GM23248 (cell line): Measurements from ENCODE around the gene ADAM33. TPM values are rescaled to one million over a fixed set of nuclear protein-coding genes. Genes with fewer than 3 reads are reported as not detected.
A peak's percentile ranks its signal among the peaks of the same experiment; 100 is the strongest.

Source experiments
- DNase-seq: peaks from one replicate; pipeline ENCODE4 v3.0.0-alpha.2; 2015
- H2AFZ ChIP-seq: fragments of 200-600 bp; sonication (generic); 2 replicates; pipeline ENCODE4 v1.6.1; 2016; ENCODE audit warnings: antibody characterized with exemption
- H3F3A ChIP-seq: fragments of 200-600 bp; sonication (generic); 2 replicates; pipeline ENCODE4 v1.6.1; 2016; ENCODE audit warnings: mild to moderate bottlenecking, antibody characterized with exemption, mixed run types; ENCODE audit not compliant: insufficient read depth
- H3K27ac ChIP-seq: fragments of 200-600 bp; sonication (generic); 2 replicates; pipeline ENCODE4 v1.5.1; 2016; ENCODE audit warnings: mild to moderate bottlenecking
- H3K27me3 ChIP-seq: fragments of 200-600 bp; sonication (generic); replicated peaks from 2 replicates; pipeline ENCODE4 v1.6.1; 2016; ENCODE audit warnings: mild to moderate bottlenecking; ENCODE audit not compliant: insufficient read depth
- H3K36me3 ChIP-seq: fragments of 200-600 bp; sonication (generic); 2 replicates; pipeline ENCODE4 v1.6.1; 2016; ENCODE audit warnings: low read depth, mild to moderate bottlenecking
- H3K4me1 ChIP-seq: fragments of 200-600 bp; sonication (generic); 2 replicates; pipeline ENCODE4 v1.6.1; 2016; ENCODE audit warnings: mild to moderate bottlenecking; ENCODE audit not compliant: insufficient read depth
- H3K4me2 ChIP-seq: fragments of 200-600 bp; sonication (generic); one replicate; pipeline ENCODE4 v1.6.1; 2016; ENCODE audit warnings: mild to moderate bottlenecking; ENCODE audit not compliant: unreplicated experiment
- H3K4me3 ChIP-seq: fragments of 200-600 bp; sonication (generic); 2 replicates; pipeline ENCODE4 v1.5.1; 2016; ENCODE audit warnings: mild to moderate bottlenecking
- H3K79me2 ChIP-seq: fragments of 200-600 bp; sonication (generic); 2 replicates; pipeline ENCODE4 v1.6.1; 2016; ENCODE audit warnings: mild to moderate bottlenecking; ENCODE audit not compliant: insufficient read depth
- H3K9ac ChIP-seq: fragments of 200-600 bp; sonication (generic); 2 replicates; pipeline ENCODE4 v1.6.1; 2016; ENCODE audit warnings: mild to moderate bottlenecking
- H3K9me2 ChIP-seq: fragments of 200-600 bp; sonication (generic); 2 replicates; pipeline ENCODE4 v1.6.1; 2016; ENCODE audit warnings: mixed run types, mild to moderate bottlenecking, moderate library complexity; ENCODE audit not compliant: insufficient read depth
- H3K9me3 ChIP-seq: fragments of 200-600 bp; sonication (generic); one replicate; pipeline ENCODE4 v1.6.1; 2017; ENCODE audit warnings: low read depth
- H4K20me1 ChIP-seq: fragments of 200-600 bp; sonication (generic); 2 replicates; pipeline ENCODE4 v1.6.0; 2016; ENCODE audit not compliant: insufficient read depth
- EZH2 ChIP-seq: fragments of 200-600 bp; sonication (generic); IDR thresholded peaks from 2 replicates; pipeline ENCODE4 v1.6.1; 2018; ENCODE audit warnings: antibody characterized with exemption, mild to moderate bottlenecking; ENCODE audit not compliant: insufficient read depth, poor library complexity, severe bottlenecking
- EZH2phosphoT487 ChIP-seq: fragments of 200-600 bp; sonication (generic); IDR thresholded peaks from 2 replicates; pipeline ENCODE4 v1.6.1; 2018; ENCODE audit warnings: antibody characterized with exemption, moderate library complexity, mild to moderate bottlenecking, low read depth; ENCODE audit not compliant: insufficient read depth
- WGBS, 2 experiments: methylation state at CpG; one replicate each; pipeline ENCODE4 v1.1.6; 2015 to 2017; ENCODE audit warnings: low lambda C conversion rate in 2 of 2, low coverage in 1 of 2; ENCODE audit errors: missing lambda C conversion rate in 2 of 2; 5-methylcytosine and 5-hydroxymethylcytosine counted together
- in situ Hi-C: fragments of 300-500 bp; cut with MboI; formaldehyde crosslinking; loops from 2 replicates; pipeline ENCODE4 v1.15.0; 2020
- polyA plus RNA-seq: library from polyadenylated mRNA; unstranded; fragments of >200 nt; fragmentation: Nextera tagmentation; extraction: Ambion mirVana; gene quantifications from 2 replicates; pipeline ENCODE4 v1.2.1, GENCODE V29; 2016
- total RNA-seq: library from RNA; depleted of rRNA; stranded (reverse); fragments of >200 nt; shearing (Covaris generic); gene quantifications from 2 replicates; pipeline ENCODE4 v1.2.3, GENCODE V29; 2014

The ADAM33 gene
- total and polyA plus RNA-seq, 2 experiments from 2014 or later: 22.6 to 53.1 TPM

DNA sequence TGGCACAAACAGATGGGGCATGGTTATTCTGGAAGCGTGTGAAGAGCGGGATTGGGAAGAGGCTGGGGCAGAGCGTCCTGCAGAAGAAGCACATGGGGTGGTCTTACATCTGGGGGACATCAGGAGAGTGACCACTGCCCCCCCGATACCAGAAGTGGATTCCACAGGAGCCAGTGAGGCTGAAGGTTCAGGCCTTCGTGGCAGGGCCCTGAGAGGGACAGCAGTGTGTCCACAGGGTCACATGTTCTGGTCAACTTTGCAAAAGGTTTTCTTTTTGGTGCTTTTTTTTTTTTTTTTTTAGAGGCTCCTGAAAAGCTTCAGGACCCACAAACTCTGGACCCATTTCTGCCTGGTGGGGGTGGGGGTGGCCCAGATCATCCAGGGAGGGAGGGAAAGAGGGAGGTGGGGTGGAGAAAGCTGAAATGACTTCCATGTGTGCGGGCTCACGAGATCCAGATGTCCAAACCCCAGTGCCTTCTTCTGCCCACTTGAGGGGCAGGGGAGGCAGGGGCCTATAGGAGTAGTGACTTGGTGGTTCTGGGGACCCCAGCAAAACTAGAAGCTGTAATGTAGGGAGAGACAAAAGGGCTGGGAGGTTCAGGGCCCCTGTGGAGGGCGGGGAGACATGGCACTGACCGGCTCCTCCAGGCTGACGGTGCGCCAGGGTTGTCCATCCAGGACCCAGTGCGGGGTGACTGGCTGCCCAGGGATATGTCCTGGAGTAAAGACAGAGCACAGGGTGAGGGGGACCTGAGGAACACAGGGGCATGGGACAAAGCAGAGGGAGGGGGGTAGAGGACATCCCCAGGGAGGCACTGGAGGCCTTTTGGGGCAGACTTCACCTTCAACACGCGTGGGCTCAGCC is 2.7 kb downstream of the ADAM33 start:
- Histone ChIP-seq H4K20me1 (no peaks in the 10 kb centered on the region), H3K4me1 (peaks cover 40% of the 10 kb centered on the region), H3F3A (peaks cover 8% of the 10 kb centered on the region; the same call in 1 of the 2 replicates), H2AFZ (peak overlapping the region; percentile 56), H3K4me3 (peak overlapping the region; percentile 73), H3K9me3 (no peaks in the 10 kb centered on the region), H3K79me2 (no peaks in the 10 kb centered on the region), H3K9me2 (no peaks in the 10 kb centered on the region), H3K36me3 (no peaks in the 10 kb centered on the region), H3K27ac (peak overlapping the region; percentile 73), H3K4me2 (peak overlapping the region; percentile 84), H3K9ac (peak overlapping the region; percentile 71), H3K27me3 (no peaks in the 10 kb centered on the region)
- in situ Hi-C loops: no loop called here
- TF ChIP-seq EZH2 (no peak), EZH2phosphoT487 (no peak)
- peak; percentile 55 for DNase-seq
- WGBS, 2 experiments: 22 to 26% methylated on average over 12 to 14 of the region's 14 CpGs

- no peaks in the 10 kb centered on the region for H3K79me2 ChIP-seq
- no peak overlapping the region for H3K4me2 ChIP-seq
- DNase-seq: no peak
- no peaks in the 10 kb centered on the region for H3K27me3 ChIP-seq
- no peak overlapping the region for H2AFZ ChIP-seq
- no peaks in the 10 kb centered on the region for H3K9me3 ChIP-seq
- no peaks in the 10 kb centered on the region for H4K20me1 ChIP-seq
- no peaks in the 10 kb centered on the region for H3K9me2 ChIP-seq
- 42 to 50% methylated on average over 2 of the region's 2 CpGs for WGBS, 2 experiments
- no peak overlapping the region for H3K27ac ChIP-seq
- H3F3A ChIP-seq: peaks cover 8% of the 10 kb centered on the region; the same call in 1 of the 2 replicates
- H3K4me1 ChIP-seq: peaks cover 40% of the 10 kb centered on the region
- no peak for TF ChIP-seq EZH2phosphoT487
- TF ChIP-seq EZH2: no peak
- in situ Hi-C loops: no loop called here
- H3K36me3 ChIP-seq: no peaks in the 10 kb centered on the region
- no peak overlapping the region for H3K4me3 ChIP-seq
- H3K9ac ChIP-seq: no peak overlapping the region
Measured at GRCh38 chr20:3678198-3678597, 3.6 kb downstream of the ADAM33 start.

- Histone ChIP-seq H3K27me3 (no peaks in the 10 kb centered on the region), H3K36me3 (no peaks in the 10 kb centered on the region), H3K9me2 (no peaks in the 10 kb centered on the region), H3K4me2 (no peak overlapping the region), H3K4me3 (no peak overlapping the region), H2AFZ (no peak overlapping the region), H3F3A (peaks cover 8% of the 10 kb centered on the region; the same call in 1 of the 2 replicates), H3K27ac (no peak overlapping the region), H3K79me2 (no peaks in the 10 kb centered on the region), H4K20me1 (no peaks in the 10 kb centered on the region), H3K9me3 (no peaks in the 10 kb centered on the region), H3K9ac (no peak overlapping the region), H3K4me1 (peaks cover 40% of the 10 kb centered on the region)
- in situ Hi-C loops: no loop called here
- DNase-seq: peak; percentile 45
- TF ChIP-seq EZH2phosphoT487 (no peak), EZH2 (no peak)
- 23 to 35% methylated on average over 8 of the region's 8 CpGs for WGBS, 2 experiments
Measured at GRCh38 chr20:3677733-3678132, 4.1 kb downstream of the ADAM33 start.

- Histone ChIP-seq H3K9ac (no peak overlapping the region), H4K20me1 (no peaks in the 10 kb centered on the region), H3K9me3 (no peaks in the 10 kb centered on the region), H3K79me2 (no peaks in the 10 kb centered on the region), H3K4me1 (peaks cover 39% of the 10 kb centered on the region), H3K27ac (no peak overlapping the region), H3F3A (0 out of 2 replicates have a peak, but pooled peaks cover 3% of the 10 kb centered on the region), H3K4me2 (no peak overlapping the region), H3K27me3 (no peaks in the 10 kb centered on the region), H3K4me3 (no peak overlapping the region), H3K36me3 (no peaks in the 10 kb centered on the region), H3K9me2 (no peaks in the 10 kb centered on the region), H2AFZ (no peak overlapping the region)
- no peak for TF ChIP-seq EZH2
- no peak for TF ChIP-seq EZH2phosphoT487
- in situ Hi-C loops: no loop called here
- 79 to 81% methylated on average over 11 to 13 of the region's 13 CpGs for WGBS, 2 experiments
- no peak for DNase-seq
Measured at GRCh38 chr20:3674995-3675900, 6.6 kb downstream of the ADAM33 start.
